NT2/D1 (cell line): ENCODE measurements around the gene NCAPG2.

ENCODE experiments used
- DNase-seq: peaks from one replicate; pipeline ENCODE4 v3.0.0-alpha.2; 2011; ENCODE audit warnings: low read depth, low spot score
- H3K27me3 ChIP-seq: 2 replicates; pipeline ENCODE4 v1.6.0; 2011; ENCODE audit warnings: mild to moderate bottlenecking; ENCODE audit not compliant: insufficient read length, insufficient read depth
- H3K36me3 ChIP-seq: 2 replicates; pipeline ENCODE4 v1.6.1; 2011; ENCODE audit warnings: mild to moderate bottlenecking, low read length, mixed read lengths; ENCODE audit not compliant: insufficient read depth, insufficient read length
- H3K4me1 ChIP-seq: 2 replicates; pipeline ENCODE4 v1.5.1; 2011; ENCODE audit not compliant: insufficient read depth, insufficient read length
- H3K4me3 ChIP-seq: 2 replicates; pipeline ENCODE4 v1.5.1; 2011; ENCODE audit warnings: low read depth; ENCODE audit not compliant: insufficient read length
- H3K9ac ChIP-seq: 2 replicates; pipeline ENCODE4 v1.6.0; 2011; ENCODE audit warnings: low read depth; ENCODE audit not compliant: insufficient read length
- H3K9me3 ChIP-seq: 2 replicates; pipeline ENCODE4 v1.5.1; 2011; ENCODE audit warnings: mild to moderate bottlenecking, low read length; ENCODE audit not compliant: insufficient read depth
- SUZ12 ChIP-seq: IDR thresholded peaks from 2 replicates; pipeline ENCODE4 v1.6.1; 2011; ENCODE audit not compliant: insufficient read length, insufficient read depth; ENCODE audit errors: extremely low read depth
- YY1 ChIP-seq: IDR thresholded peaks from 2 replicates; pipeline ENCODE4 v1.6.1; 2011; ENCODE audit not compliant: insufficient read length, insufficient read depth
- ZNF274 ChIP-seq: IDR thresholded peaks from 2 replicates; pipeline ENCODE4 v1.6.1; 2011; ENCODE audit warnings: mild to moderate bottlenecking, low read depth, low read length

Gene NCAPG2

GRCh38 chr7:158609313-158609974, 95.2 kb downstream of the NCAPG2 start:
- H3K9me3 ChIP-seq = no peaks in the 10 kb centered on the region
- H3K4me1 ChIP-seq = no peaks in the 10 kb centered on the region
- no peak for TF ChIP-seq SUZ12
- peaks cover 22% of the 10 kb centered on the region for H3K36me3 ChIP-seq
- no peak for DNase-seq
- H3K9ac ChIP-seq = no peak overlapping the region
- H3K4me3 ChIP-seq = no peak overlapping the region
- H3K27me3 ChIP-seq = no peaks in the 10 kb centered on the region

GRCh38 chr7:158607563-158607962, 97.0 kb downstream of the NCAPG2 start:
- DNase-seq = no peak
- H3K9ac ChIP-seq = no peak overlapping the region
- TF ChIP-seq YY1 (no peak), SUZ12 (no peak), ZNF274 (no peak)
- H3K36me3 ChIP-seq = peaks cover 17% of the 10 kb centered on the region
- H3K4me1 ChIP-seq = no peaks in the 10 kb centered on the region
- no peaks in the 10 kb centered on the region for H3K27me3 ChIP-seq
- no peak overlapping the region for H3K4me3 ChIP-seq
- H3K9me3 ChIP-seq = no peaks in the 10 kb centered on the region

- H3K36me3 ChIP-seq = peaks cover 17% of the 10 kb centered on the region
- H3K27me3 ChIP-seq = no peaks in the 10 kb centered on the region
- H3K4me3 ChIP-seq = no peak overlapping the region
- H3K4me1 ChIP-seq = no peaks in the 10 kb centered on the region
- no peak for DNase-seq
- no peaks in the 10 kb centered on the region for H3K9me3 ChIP-seq
- TF ChIP-seq SUZ12 (no peak), YY1 (no peak), ZNF274 (no peak)
- H3K9ac ChIP-seq = no peak overlapping the region
Measured at GRCh38 chr7:158606671-158607424, 97.8 kb downstream of the NCAPG2 start.

- peaks cover 15% of the 10 kb centered on the region for H3K36me3 ChIP-seq
- no peaks in the 10 kb centered on the region for H3K27me3 ChIP-seq
- H3K4me1 ChIP-seq = no peaks in the 10 kb centered on the region
- no peak overlapping the region for H3K4me3 ChIP-seq
- H3K9ac ChIP-seq = no peak overlapping the region
- no peaks in the 10 kb centered on the region for H3K9me3 ChIP-seq
- no peak for TF ChIP-seq YY1
- TF ChIP-seq SUZ12 = no peak
- TF ChIP-seq ZNF274 = no peak
- no peak for DNase-seq
Measured at GRCh38 chr7:158606129-158606528, 98.5 kb downstream of the NCAPG2 start.

- Histone ChIP-seq H3K9me3 (no peaks in the 10 kb centered on the region), H3K4me1 (no peaks in the 10 kb centered on the region), H3K36me3 (peaks cover 11% of the 10 kb centered on the region), H3K27me3 (no peaks in the 10 kb centered on the region), H3K4me3 (no peak overlapping the region), H3K9ac (no peak overlapping the region)
- no peak for TF ChIP-seq YY1
- DNase-seq = no peak
Measured at GRCh38 chr7:158603773-158604755, 100.5 kb downstream of the NCAPG2 start.

- TF ChIP-seq YY1 = no peak
- TF ChIP-seq SUZ12 = no peak
- no peak for TF ChIP-seq ZNF274
- Histone ChIP-seq H3K9me3 (no peaks in the 10 kb centered on the region), H3K4me1 (no peaks in the 10 kb centered on the region), H3K27me3 (no peaks in the 10 kb centered on the region), H3K36me3 (peaks cover 11% of the 10 kb centered on the region), H3K4me3 (no peak overlapping the region), H3K9ac (no peak overlapping the region)
- no peak for DNase-seq
Measured at GRCh38 chr7:158602905-158603772, 101.5 kb downstream of the NCAPG2 start.
